HG03175 (cell line): ENCODE measurements around the gene TELO2.

ENCODE experiments used
- ATAC-seq: cut with Tn5 transposase; IDR thresholded peaks from one replicate; pipeline ENCODE4 v1.9.1; 2021; ENCODE audit warnings: mild to moderate bottlenecking, moderate library complexity; ENCODE audit not compliant: unreplicated experiment

The TELO2 gene

DNA sequence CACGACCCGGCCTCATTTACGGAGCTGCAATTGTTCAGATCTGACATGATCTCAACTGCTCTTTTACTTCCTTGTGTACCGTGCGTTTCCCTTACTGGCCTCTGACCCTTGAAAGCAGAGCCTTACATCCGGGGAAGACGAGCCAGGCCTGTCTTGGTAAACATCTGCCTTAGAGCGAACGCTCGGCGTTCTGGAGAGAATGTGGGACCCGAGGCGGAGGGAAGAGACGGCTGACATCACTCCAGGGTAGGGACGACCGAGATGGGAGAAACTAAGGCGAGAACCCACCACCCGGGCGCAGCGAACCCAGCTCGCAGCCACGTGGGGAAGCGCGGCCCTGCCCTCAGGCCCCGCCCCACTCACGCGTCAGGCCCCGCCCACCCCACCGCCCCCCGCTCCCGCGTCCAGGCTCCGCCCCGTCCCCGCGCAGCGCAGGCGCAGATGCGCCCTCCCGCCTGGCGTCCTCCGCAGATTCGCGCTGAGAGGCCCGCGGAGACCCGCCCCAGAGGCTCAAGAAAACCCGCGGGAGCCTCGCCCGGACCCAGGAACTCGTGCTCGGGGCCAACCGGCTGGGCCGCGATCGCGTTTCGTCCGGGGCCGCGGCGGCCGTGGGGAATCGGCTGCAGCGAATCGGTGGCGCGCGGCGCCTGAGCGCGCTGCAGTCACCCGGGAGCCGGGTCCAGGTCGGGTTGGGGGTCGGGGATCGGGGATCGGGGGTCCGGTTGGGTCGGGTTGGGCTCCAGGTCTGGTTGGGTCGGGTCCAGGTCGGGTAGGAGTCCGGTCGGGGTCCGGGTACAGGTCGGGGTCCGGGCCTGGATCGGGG is at the start of gene TELO2:
TSS of gene TELO2 (plus strand) at position 438 of the 823 bp plus-strand sequence. CDS start 922 bp downstream, outside the sequence.
- peak; percentile 73 for ATAC-seq

DNA sequence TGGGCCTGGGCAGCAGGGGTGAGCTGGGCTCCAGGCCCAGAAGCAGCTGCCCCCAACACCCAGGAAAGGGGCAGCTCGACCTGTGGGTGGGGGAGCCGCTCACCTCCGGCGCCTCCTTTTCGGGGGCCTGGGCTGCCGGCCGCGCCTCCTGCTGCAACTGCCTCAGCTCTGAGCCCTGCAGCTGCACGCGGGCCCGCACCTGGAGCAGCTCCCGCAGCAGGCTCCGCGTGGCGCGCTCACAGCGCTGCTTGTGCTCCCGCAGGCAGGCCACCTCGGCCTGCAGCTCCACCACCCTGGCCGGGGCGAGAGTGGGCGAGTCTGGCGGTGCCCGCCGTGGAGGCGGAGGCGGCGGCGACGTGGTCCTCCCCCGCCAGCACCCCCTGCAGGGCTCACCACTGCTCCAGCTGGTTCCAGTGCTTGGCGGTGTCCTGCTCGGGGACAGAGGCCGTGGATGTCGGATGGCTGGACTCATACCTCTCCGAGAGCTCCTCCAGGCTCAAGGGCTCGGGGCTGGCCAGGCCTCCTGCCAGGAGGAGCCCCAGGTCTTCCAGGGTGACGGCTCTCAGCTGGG is 49.7 kb upstream of the TELO2 start:
- ATAC-seq = no peak

DNA sequence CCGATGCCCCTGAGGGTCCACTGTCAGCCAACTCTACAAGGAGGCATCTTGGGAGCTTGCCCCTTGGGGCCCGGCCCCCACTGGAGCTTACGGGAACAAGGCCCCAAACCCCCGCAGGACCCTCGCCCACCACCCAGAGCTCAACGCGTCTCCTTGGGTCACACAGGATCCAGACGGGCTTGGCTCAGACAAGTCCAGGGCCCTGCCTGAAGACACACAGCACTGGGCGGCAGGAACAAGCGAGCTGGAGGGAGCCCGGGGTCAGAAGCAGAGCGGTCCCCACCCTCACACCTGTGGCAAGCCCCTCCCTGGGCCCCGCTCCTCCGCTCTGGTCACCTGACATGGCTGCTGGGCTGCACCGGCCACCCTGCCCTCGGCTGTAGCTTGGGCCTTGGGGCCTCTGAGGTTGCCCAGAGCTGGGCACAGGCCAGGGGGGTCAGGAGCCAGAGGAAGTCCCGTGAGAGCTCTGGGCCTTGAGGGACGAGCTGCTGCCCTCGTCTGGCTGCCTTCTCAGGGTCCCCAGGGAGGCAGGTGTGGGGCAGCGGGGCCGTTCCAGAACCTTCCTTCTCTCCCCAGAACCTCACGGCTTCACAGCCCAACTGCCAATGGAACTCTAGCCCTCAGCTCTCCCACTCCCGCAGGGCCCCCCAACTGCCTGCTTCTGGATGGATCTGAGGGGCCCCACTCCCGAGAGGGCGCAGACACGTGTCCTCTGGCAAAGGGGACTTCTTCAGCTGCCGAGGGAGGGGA is 49.0 kb upstream of the TELO2 start, which contains the start of gene CCDC154:
TSS of gene CCDC154 (minus strand) at position 577 of the 750 bp plus-strand sequence. CDS start at position 343, 234 bp downstream.
- no peak for ATAC-seq

DNA sequence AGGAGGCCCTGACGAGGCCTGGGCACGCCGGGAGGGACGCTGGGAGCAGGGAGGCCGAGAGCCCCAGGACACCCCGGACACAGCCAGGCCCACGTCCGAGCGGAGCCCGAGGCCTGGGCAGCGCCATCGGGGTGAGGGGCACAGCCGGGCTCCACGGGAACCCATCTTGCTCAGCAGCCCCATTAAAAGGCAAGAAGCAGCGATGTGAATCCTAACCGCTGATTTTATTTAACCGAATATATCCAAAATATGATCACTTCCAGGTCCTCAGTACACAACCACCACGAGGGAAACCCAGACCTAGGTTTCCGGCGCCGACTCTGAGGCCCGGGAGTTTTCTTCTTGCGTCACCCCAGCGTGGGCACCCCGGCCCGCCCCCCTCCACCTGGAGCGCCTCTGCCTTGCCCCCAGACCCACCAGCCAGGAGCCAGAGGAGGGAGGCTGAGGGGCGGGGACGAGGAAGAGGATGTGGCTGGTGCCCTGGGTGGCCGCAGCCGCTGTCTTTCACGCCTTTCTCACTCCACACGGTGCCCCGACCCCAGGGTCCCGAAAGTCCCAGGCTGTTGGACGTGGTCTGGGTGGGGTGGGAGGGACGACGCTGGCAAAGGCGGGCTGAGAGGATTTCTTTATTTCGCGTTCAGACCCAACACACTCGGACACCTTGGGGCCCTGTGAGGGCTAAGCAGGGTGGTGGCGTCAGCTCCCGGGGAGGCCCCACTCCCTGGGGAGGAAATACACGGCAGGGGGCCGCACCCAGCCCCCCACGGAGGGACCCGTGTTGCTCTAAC is 48.2 kb upstream of the TELO2 start:
- no peak for ATAC-seq

DNA sequence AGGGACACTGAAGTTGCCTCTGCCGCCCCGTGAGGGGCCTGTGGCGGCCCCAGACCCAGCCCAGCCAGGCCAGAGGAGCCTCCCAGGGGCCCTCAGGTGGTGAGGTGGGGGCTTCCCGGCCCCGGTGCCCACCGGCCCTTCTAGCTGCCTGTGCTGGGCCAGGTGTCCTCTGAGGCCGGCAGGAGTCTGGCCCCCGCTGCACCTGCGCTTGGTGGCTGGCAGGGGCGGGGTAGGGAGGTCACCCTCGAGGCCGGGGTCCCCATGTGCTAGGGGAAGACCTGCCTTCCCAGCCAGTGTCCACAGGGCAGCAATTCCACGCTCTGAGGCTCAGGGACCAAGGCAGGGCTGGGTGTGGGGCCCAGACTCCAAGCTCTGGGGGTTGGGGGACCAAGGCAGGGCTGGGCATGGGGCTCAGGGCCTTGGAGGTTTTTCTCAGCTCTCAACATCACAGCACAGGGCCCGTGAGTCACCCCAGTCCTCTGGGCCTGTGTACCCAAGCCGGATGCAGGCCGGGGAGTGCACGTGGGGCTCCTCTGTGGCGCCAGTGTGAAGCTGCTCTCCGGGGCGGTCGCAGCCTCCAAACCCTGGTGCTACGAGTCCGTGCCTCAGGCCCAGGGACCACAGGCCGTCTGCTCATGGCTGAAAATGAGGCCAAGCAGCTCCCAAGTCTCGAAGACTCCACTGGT is 47.5 kb upstream of the TELO2 start:
- ATAC-seq = no peak

DNA sequence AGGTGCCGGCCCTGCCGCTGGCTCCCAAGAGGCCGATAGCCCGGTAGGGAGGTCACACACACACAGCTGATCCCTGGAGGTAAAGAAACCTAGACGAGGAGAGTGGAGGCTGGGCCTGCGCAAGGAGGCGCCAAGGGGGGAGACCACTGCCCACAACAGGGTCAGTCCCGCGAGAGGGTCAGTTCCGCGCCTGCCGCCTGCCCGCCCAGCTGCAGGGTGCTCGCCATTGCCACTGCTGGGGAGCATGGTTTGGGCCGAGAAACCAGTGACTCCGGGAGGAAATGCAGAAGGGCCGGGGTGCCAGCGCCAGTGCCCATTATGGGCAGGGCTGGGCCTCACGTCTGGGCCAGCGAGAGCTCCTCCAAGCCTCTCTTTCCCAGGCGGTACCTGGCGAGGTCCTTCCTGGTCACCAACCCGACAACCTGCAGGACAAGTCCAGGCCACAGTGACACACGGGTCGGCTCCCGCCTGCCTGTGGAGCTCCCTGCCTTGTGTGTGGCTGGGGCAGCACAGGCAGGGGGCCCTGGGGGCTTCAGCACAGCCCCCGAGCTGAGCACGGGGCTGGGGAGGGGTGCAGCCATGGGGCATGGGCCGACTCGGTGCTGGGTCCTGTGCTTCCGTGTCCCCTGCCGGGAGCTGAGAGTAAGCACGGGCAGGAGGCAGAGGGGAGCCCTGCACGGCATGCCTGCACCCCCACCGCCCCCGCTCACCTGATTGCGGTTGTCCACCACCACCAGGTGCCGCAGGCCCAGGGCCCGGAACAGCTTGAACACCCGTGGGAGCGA is 46.7 kb upstream of the TELO2 start:
- no peak for ATAC-seq

DNA sequence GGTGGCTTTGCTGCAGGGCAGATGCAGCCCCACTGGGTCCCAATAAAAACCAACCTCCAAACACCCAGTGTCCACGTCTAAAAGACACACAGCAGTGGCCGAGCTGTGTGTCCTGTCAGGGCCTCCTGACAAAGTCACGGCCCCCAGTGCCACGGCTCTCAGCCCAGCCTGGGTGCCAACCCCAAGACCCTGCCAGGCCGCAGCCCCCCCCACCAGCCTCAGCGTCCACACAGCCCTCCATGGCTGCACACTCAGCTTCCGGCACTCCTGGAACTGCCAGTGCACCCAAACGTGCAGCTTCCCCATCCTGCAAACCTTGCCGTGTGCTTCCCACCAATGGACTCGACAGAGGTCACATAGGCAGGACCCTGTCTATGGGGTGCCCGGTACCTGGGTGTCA is 45.2 kb upstream of the TELO2 start:
- no peak for ATAC-seq

DNA sequence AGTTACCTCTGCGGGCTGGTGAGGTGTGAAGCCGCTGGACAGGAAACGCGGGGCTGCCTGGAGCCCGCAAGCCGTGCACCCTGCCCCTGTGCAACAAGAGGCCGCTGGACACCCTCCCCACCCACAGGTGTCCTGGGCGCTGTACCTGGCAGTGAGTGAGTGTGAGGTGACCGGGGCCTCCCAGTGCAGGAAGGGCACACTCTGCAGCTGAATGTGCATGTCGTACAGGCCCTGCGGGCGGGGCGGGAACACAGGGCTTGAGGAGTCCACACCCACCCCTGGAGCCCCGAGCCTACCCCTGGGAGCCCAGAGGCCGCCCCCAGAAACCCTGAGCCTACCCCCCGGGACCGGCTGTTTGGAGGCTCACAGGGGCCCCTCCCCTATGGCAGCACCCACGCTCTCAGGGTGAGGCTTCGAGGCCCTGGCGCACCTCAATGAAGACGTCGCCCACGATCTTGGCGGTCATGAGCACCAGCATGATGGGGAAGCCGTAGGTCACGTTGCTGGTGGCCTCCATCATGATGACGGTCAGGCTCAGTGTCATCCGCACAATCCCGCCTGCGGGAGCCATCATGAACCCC is 44.5 kb upstream of the TELO2 start:
- no peak for ATAC-seq

DNA sequence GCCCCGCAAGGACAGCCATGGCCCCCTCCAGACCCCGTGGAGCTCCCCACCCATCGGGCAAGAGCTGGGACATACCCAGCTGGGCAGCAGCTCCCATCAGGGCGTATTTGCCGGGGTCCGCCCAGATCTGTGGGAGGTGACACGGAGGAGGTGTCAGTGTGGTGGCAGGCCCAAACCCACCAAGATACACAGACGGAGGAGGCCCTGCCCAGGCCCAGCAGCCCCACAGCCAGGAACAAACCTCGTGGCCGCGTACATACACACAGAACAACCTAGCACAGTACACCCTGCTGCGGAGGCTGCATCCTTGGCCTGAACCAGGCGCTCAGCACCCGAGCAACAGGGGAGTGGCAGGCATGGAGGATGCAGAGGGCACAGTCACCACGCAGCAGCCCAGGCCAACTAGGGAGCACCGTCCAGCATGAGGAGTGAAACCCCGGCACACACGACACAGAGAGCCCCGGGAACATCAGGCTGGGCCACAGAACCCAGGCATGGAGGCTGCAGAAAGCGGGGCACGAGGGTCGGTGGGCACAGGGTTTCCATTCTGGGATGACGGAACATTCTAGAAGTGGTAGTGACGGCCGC is 43.9 kb upstream of the TELO2 start:
- ATAC-seq = no peak

DNA sequence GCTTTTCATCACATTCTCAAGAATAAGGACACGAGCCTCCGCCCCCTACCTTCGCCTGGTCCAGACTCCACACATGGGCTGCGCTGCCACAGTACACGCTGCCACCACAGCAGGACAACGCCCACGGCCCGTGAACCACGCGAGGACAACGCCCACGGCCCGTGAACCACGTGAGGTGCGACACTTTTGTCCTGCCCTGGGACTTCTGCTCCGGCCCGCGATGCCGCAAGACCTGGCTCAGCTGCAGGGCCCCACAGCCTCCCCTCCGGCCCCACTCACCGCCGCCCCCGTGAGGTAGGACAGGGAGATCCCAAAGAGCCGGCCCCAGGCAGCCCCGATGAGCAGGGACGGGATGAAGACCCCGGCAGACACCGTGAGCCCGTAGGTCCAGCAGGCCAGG is 42.9 kb upstream of the TELO2 start:
- ATAC-seq = no peak

DNA sequence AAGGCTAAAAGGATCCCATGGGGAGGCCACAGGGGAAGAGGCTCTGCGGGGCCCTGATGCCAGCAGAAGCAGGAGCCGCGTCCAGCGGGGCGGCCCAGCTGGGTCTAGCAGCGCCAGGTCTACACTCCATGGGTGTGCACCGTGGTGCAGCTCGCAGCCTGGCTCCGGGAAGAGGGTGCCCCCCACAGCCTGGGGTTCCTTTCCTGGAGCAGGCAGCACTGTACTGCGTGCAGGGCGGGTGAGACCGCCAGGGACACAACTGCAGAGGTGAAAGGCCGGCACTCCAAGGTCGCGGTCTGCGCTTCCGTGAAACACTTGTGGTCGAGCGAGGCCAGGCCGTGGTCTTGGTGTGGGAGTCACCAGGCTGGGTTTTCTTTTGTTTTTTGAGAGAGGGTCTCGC is 42.3 kb upstream of the TELO2 start:
- no peak for ATAC-seq

DNA sequence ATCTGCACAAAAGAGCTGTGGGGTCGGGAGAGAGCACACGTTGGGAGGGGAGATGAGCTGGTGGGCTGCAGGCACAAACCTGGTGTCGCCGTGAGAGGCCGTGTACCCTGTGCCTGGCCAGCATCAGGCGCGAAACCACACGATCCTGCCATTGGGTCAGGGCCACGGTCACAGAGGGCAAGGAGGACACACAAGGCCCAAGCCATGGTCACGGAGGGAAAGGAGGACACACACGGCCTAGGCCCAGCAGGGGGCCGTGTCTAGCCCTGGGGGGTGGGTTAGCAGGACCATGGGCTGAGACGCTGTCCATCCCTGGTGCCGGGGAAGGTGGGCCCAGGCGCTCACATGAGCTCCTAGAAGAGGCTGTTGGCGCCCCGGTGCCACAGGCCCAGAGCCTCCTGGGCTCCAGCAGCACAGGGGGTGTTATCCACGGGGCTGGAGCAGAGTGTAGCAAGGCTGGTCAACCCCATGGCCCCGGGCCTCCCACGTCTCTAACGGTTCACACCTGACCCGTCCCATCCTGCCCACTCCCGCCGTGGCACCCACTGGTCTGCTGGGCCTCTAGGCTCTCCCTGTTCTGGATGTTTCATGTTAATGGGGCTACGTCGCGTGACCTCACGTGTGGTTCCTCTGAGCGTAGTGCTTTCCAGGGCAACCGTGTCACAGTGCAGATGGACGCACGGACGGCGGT is 41.3 kb upstream of the TELO2 start:
- ATAC-seq = no peak

DNA sequence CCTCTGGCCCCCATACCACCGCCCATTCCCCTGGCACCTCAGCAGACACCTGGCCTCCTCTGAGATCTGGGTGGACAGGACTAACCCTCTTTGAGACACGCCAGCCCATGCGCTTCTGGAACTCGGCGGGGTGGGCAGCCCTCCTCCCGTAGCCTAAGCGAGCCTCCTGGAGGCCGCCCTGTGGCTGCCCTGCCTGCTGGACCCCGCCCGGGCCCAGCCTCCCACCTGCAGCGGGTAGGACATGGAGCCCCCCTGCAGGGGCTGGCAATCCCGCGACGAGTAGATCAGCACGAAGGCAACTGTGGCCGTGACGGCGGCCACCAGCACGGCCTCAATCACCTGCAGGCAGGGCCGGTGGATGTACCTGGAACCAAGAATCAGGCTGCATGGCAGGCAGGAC is 40.6 kb upstream of the TELO2 start:
- no peak for ATAC-seq

DNA sequence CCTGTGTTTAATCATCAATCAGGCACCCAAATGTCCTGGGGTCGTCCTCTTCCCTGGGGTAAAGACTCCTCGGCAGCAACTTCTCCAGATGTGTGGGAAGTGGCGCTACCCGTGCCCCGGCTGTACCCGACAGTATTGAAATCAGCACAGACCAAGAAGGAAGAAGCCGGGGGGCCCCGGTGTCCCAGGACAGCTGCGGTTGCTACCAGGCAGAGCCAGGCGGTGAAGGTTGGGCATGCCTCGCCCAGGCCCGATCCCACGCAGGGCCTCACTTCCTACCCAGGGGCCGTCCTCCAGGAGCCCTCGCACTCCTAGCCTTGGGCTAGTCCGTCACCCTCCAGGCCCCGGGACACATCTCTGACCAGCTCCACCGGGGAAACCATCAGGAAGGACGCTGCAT is 39.8 kb upstream of the TELO2 start:
- no peak for ATAC-seq

DNA sequence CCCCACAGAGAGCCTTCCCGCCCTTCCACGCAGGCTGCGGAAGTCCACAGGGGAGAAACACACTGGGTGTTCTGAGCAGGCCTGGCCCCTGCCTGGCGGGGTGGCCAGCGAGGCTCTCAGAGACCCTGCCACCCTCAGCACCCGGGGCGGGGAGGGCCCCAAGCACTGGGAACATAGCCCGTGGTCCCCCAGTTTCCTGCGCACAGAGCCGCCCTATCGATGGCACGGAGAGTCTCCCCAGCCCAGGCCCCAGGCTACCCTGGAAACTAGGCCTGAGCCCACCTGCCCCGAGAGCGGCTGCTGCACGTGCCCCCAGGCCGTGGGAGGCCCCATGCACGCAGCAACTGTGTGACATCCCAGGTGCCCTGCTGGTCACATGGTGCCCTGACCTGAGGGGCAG is 38.6 kb upstream of the TELO2 start:
- no peak for ATAC-seq

DNA sequence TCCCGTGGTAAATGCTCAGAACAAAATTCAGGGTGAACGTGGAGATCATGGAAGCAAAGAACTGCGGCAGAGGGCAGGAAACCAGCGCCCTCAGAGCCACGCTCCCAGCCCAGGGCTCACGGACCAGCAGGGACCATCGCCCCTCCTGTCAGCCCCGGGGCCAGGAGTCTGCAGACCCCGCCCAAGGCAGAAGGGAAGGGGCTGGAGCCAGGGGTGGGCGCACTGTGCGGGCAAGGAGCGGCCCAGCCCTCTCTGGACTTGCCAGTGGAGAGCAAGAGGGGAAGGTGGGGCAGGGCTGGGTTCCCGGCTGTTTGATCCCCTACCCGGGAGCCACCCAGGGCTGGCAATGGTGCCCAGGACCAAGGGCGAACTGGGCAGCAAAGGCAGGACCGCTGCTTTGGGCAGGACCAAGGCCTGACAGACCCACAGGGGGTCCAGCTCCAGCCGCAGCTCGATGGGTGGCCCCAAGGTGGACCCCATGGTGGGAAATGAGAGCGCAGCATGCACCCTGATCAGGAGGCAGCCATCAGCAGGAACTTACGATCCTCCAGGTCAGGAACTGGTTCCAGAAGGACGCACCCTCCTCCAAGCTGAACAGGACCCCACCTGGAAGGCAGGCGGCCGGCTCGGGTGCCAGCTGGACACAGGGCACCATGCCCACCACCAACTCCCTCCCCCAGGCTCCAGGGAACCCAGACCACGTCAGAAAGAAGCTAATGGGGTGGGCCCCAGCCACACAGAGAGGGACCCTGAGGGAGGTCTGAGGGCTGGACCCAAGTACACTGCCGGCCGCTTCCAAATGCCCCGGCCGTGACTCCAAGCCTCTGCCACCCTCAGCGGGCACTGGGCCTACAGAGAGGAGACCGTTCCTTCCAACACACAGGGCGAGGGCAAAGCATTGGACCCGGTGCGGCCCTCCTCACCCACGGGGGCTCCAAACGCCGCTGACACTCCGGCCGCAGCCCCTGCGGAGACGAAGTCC is 37.7 kb upstream of the TELO2 start:
- no peak for ATAC-seq

DNA sequence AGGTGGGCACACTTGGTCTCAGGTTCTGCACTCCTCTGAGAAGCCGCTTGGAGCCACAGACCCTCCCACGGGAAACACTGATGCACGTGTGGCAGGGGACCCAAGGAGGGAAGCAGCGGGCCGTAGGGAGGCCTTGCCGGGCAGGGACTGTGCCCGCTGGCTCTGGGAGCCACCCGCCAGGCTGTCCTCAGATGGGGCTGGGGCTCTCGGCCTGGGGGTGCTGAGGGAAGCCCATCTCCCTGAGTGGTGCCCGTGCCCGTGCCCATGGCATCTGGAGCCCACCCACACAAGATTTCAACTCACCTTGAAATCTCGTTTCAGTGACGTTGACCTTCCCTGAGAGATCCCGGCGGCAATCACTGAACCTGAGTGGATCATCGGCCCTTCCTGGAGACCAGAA is 36.2 kb upstream of the TELO2 start:
- no peak for ATAC-seq
